ENCODE measurements around the gene MMP14. TPM values are rescaled to one million over a fixed set of nuclear protein-coding genes. Genes with fewer than 3 reads are reported as not detected.

The MMP14 gene
- total RNA-seq, 2 experiments from 2014 or later = 2.6 to 2.9 TPM

DNA sequence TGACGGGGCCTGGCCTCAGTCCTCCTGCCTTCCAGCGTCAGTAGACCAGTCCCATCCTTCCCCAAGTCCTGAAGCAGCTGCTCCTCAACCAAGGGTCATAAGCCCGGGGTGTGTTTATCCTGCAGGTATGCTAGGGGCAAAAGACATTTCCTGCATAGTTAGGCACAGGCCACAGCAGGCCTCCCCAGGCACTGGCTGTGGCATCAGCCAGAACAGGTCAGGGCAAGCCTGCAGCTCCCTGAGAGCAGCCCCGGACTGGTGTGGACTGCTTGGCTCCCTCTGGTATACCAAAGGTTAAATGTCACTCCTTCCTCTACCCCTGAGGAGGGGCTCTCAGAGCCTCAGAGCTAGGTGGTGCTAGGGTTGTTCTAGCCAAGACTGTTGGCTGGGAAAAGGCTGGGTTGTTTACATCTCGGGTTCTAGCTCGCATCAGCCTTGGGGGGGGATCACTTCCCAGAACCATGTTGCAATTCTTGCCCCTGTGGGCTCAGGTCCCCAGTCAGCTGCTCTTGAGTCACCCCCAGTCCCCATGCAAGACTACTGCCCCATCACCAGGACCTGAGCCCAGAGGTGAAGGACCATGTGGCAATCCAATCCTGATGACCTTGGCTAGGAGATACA is 2.9 kb downstream of the MMP14 start:
- no peaks in the 10 kb centered on the region for H3K9me3 Mint-ChIP-seq
- Histone ChIP-seq H3K27ac (ENCODE audit: low read depth in 1 of 2, low read length in 2 of 2) (no peak overlapping the region), H3K27me3 (ENCODE audit: control insufficient read depth in 1 of 2, insufficient read depth in 2 of 2, low read length in 2 of 2) (peaks cover 23 to 24% of the 10 kb centered on the region in 2 experiments), H3K36me3 (ENCODE audit: insufficient read depth, low read length) (peaks cover 10% of the 10 kb centered on the region), H3K4me1 (ENCODE audit: insufficient read depth, low read length) (peaks cover 21% of the 10 kb centered on the region), H3K4me3 (ENCODE audit: low read length) (no peak overlapping the region), H3K9me3 (ENCODE audit: control insufficient read depth in 1 of 2, insufficient read depth in 1 of 2, low read length in 2 of 2) (peaks cover 0 to 14% of the 10 kb centered on the region in 2 experiments)
- TF ChIP-seq, protein P1, sequence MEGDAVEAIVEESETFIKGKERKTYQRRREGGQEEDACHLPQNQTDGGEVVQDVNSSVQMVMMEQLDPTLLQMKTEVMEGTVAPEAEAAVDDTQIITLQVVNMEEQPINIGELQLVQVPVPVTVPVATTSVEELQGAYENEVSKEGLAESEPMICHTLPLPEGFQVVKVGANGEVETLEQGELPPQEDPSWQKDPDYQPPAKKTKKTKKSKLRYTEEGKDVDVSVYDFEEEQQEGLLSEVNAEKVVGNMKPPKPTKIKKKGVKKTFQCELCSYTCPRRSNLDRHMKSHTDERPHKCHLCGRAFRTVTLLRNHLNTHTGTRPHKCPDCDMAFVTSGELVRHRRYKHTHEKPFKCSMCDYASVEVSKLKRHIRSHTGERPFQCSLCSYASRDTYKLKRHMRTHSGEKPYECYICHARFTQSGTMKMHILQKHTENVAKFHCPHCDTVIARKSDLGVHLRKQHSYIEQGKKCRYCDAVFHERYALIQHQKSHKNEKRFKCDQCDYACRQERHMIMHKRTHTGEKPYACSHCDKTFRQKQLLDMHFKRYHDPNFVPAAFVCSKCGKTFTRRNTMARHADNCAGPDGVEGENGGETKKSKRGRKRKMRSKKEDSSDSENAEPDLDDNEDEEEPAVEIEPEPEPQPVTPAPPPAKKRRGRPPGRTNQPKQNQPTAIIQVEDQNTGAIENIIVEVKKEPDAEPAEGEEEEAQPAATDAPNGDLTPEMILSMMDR (IDR thresholded peaks at IDR 0.05) = no peak
- no peak overlapping the region for H3K27ac Mint-ChIP-seq
- peaks cover 17% of the 10 kb centered on the region for H3K36me3 Mint-ChIP-seq (ENCODE audit: low read depth)
- DNase-seq (no peak), ATAC-seq (ENCODE audit: poor library complexity) (no peak)
- ChIA-PET POLR2A (interaction anchor here (1.3 to 2.5 kb wide), 2 partner anchors 9 to 14 kb away, joined by 4 to 11 read pairs; partner anchors contain the start of gene MRPL52), CTCF (no interaction called here)
- no peak overlapping the region for H3K4me3 Mint-ChIP-seq
- intact Hi-C loops (cut with DNase I, micrococcal nuclease) = no loop called here
- H3K27me3 Mint-ChIP-seq = peaks cover 33% of the 10 kb centered on the region
- peaks cover 16% of the 10 kb centered on the region for H3K4me1 Mint-ChIP-seq (ENCODE audit: low read depth)

DNA sequence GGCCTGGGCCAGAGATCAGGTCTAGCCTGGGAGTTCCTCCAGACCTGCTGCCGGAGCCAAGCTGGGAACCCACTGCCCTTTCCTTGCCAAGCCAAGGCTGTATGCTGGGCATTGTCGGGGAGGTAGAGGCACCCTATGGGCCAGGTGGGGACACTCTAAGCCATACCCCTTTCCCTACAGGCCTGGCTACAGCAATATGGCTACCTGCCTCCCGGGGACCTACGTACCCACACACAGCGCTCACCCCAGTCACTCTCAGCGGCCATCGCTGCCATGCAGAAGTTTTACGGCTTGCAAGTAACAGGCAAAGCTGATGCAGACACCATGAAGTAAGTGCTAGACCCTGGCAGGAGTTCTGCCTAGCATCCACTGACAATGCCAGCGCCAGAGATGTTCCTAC is 4.9 kb downstream of the MMP14 start:
- TF ChIP-seq, protein P1 (IDR thresholded peaks at IDR 0.05) = no peak
- Histone ChIP-seq H3K4me1 (ENCODE audit: insufficient read depth, low read length) (peaks cover 19% of the 10 kb centered on the region), H3K36me3 (ENCODE audit: insufficient read depth, low read length) (no peaks in the 10 kb centered on the region), H3K27me3 (ENCODE audit: control insufficient read depth in 1 of 2, insufficient read depth in 2 of 2, low read length in 2 of 2) (peaks cover 24 to 26% of the 10 kb centered on the region in 2 experiments), H3K27ac (ENCODE audit: low read depth in 1 of 2, low read length in 2 of 2) (no peak overlapping the region), H3K4me3 (ENCODE audit: low read length) (no peak overlapping the region), H3K9me3 (ENCODE audit: control insufficient read depth in 1 of 2, insufficient read depth in 1 of 2, low read length in 2 of 2) (peaks cover 0 to 11% of the 10 kb centered on the region in 2 experiments)
- H3K9me3 Mint-ChIP-seq = no peaks in the 10 kb centered on the region
- CTCF ChIA-PET = interaction anchor here (1.3 kb wide), 1 partner anchor 12 kb away, joined by 4 read pairs; no protein-coding TSS in a partner anchor
- ATAC-seq (ENCODE audit: poor library complexity) (no peak), DNase-seq (no peak)
- H3K36me3 Mint-ChIP-seq (ENCODE audit: low read depth) = no peaks in the 10 kb centered on the region
- intact Hi-C loops (cut with DNase I, micrococcal nuclease) = no loop called here
- H3K4me1 Mint-ChIP-seq (ENCODE audit: low read depth) = peaks cover 8% of the 10 kb centered on the region
- peaks cover 35% of the 10 kb centered on the region for H3K27me3 Mint-ChIP-seq
- H3K4me3 Mint-ChIP-seq = no peak overlapping the region
- POLR2A ChIA-PET = no interaction called here
- H3K27ac Mint-ChIP-seq = no peak overlapping the region

DNA sequence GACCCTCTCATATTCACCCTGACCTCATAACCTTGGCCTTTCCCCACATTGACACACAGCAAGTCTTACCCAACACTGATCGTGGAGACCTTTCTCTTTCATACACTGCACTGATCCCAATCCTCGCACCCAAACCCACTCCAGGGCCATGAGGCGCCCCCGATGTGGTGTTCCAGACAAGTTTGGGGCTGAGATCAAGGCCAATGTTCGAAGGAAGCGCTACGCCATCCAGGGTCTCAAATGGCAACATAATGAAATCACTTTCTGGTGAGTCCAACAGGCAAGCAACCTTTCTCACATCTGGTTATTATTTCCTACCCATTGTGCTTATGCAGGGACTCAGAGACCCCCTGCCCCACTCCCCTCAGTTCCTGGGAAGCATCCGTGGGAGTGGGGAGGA is 5.4 kb downstream of the MMP14 start:
- TF ChIP-seq, protein P1 (IDR thresholded peaks at IDR 0.05) = no peak
- peaks cover 5% of the 10 kb centered on the region for H3K4me1 Mint-ChIP-seq (ENCODE audit: low read depth)
- no peak for ATAC-seq (ENCODE audit: poor library complexity)
- intact Hi-C loops (cut with DNase I, micrococcal nuclease) = no loop called here
- H3K9me3 ChIP-seq (ENCODE audit: control insufficient read depth in 1 of 2, insufficient read depth in 1 of 2, low read length in 2 of 2) = peaks cover 0 to 7% of the 10 kb centered on the region in 2 experiments
- no peaks in the 10 kb centered on the region for H3K9me3 Mint-ChIP-seq
- H3K36me3 Mint-ChIP-seq (ENCODE audit: low read depth) = no peaks in the 10 kb centered on the region
- H3K27me3 ChIP-seq (ENCODE audit: control insufficient read depth in 1 of 2, insufficient read depth in 2 of 2, low read length in 2 of 2) = peaks cover 24 to 26% of the 10 kb centered on the region in 2 experiments
- H3K27me3 Mint-ChIP-seq = peaks cover 40% of the 10 kb centered on the region
- no peaks in the 10 kb centered on the region for H3K36me3 ChIP-seq (ENCODE audit: insufficient read depth, low read length)
- CTCF ChIA-PET = interaction anchor here (1.3 kb wide), 1 partner anchor 12 kb away, joined by 4 read pairs; no protein-coding TSS in a partner anchor
- H3K4me3 ChIP-seq (ENCODE audit: low read length) = no peak overlapping the region
- POLR2A ChIA-PET = no interaction called here
- no peak overlapping the region for H3K27ac Mint-ChIP-seq
- peaks cover 14% of the 10 kb centered on the region for H3K4me1 ChIP-seq (ENCODE audit: insufficient read depth, low read length)
- no peak overlapping the region for H3K4me3 Mint-ChIP-seq
- DNase-seq = no peak
- no peak overlapping the region for H3K27ac ChIP-seq (ENCODE audit: low read depth in 1 of 2, low read length in 2 of 2)
